GM18508 (cell line): ENCODE results near the gene BUD31.
"Not testable (repeated sequence)": the region's sequence is repeated elsewhere in the genome, so short reads cannot be mapped to it uniquely, and the experiment has no call there.

Experiments
- ATAC-seq: cut with Tn5 transposase; IDR thresholded peaks from one replicate; pipeline ENCODE4 v1.9.1; 2021; ENCODE audit warnings: moderate number of reproducible peaks; ENCODE audit not compliant: insufficient read depth, unreplicated experiment

Gene BUD31

GRCh38 chr7:99396418-99397296 lies 12.1 kb upstream of the BUD31 start:
- no peak for ATAC-seq

GRCh38 chr7:99397297-99397983 lies 11.3 kb upstream of the BUD31 start:
- ATAC-seq, result no peak

- no peak for ATAC-seq
Observed at GRCh38 chr7:99398891-99399445, 9.8 kb upstream of the BUD31 start.

GRCh38 chr7:99399597-99399996 lies 9.2 kb upstream of the BUD31 start:
- ATAC-seq, result no peak

GRCh38 chr7:99402854-99403253 lies 5.9 kb upstream of the BUD31 start:
- ATAC-seq, result no peak

- ATAC-seq, result no peak
Observed at GRCh38 chr7:99403764-99404163, 5.0 kb upstream of the BUD31 start.

GRCh38 chr7:99404235-99404976 lies 4.4 kb upstream of the BUD31 start:
- ATAC-seq, result no peak

GRCh38 chr7:99404977-99405320 lies 3.8 kb upstream of the BUD31 start:
- no peak for ATAC-seq

- no peak for ATAC-seq
Observed at GRCh38 chr7:99406557-99406956, 2.2 kb upstream of the BUD31 start.

- no peak for ATAC-seq
Observed at GRCh38 chr7:99407872-99408378, 844 bp upstream of the BUD31 start.

GRCh38 chr7:99409192-99409572 lies 413 bp downstream of the BUD31 start:
- no peak for ATAC-seq

GRCh38 chr7:99409806-99410205 lies 1.0 kb downstream of the BUD31 start:
- ATAC-seq, result no peak

- no peak for ATAC-seq
Observed at GRCh38 chr7:99410635-99411034, 1.9 kb downstream of the BUD31 start.

- not testable (repeated sequence) for ATAC-seq
Observed at GRCh38 chr7:99415513-99416127, 6.9 kb downstream of the BUD31 start.

GRCh38 chr7:99418260-99418659 lies 9.5 kb downstream of the BUD31 start:
- ATAC-seq, result no peak

GRCh38 chr7:99419323-99420021 lies 10.7 kb downstream of the BUD31 start:
- ATAC-seq, result no peak

- no peak for ATAC-seq
Observed at GRCh38 chr7:99420213-99420612, 11.4 kb downstream of the BUD31 start.

- ATAC-seq, result no peak
Observed at GRCh38 chr7:99420986-99421385, 12.2 kb downstream of the BUD31 start.

- no peak for ATAC-seq
Observed at GRCh38 chr7:99422186-99422585, 13.4 kb downstream of the BUD31 start.

- no peak for ATAC-seq
Observed at GRCh38 chr7:99422625-99423024, 13.9 kb downstream of the BUD31 start.
